ENCODE data around the gene AP1S3. TPM values are rescaled to one million over a fixed set of nuclear protein-coding genes. Genes with fewer than 3 reads are reported as not detected.

AP1S3 gene
- total and polyA plus RNA-seq, 2 donors (not counting 3 experiments of a cell fraction or from before 2014, with no cell fraction given): 0.69 to 3.8 TPM

GRCh38 chr2:223720367-223720766 is 117.0 kb downstream of the AP1S3 start:
- ChIA-PET CTCF (interaction anchor here (0.9 to 1.2 kb wide), 2 partner anchors 15 to 28 kb away, joined by 3 to 5 read pairs; no protein-coding TSS in a partner anchor), POLR2A (no interaction called here)
- dilution Hi-C loops (cut with MboI; ENCODE audit: extremely low pct_ligation_motif_present, low sequenced_read_pairs): no loop called here
- no peak overlapping the region for H3K27ac ChIP-seq (ENCODE audit: insufficient read depth, low read depth, low read length)
- no TSS peak for BruUV-seq (replicated peaks)
- TF ChIP-seq FOS (IDR thresholded peaks at IDR 0.05; ENCODE audit: borderline replicate concordance, insufficient read depth, low read length) (no peak), POLR2AphosphoS5 (IDR thresholded peaks at IDR 0.05; ENCODE audit: insufficient read depth, low read depth, low read length) (no peak), EZH2 (IDR thresholded peaks at IDR 0.05; ENCODE audit: borderline replicate concordance, low read depth, low read length, severe bottlenecking) (no peak), MYC (IDR thresholded peaks at IDR 0.05; ENCODE audit: low read depth, low read length) (no peak), CTCF (IDR thresholded peaks at IDR 0.05; ENCODE audit: extremely low read depth in 1 of 2, insufficient read depth in 1 of 2, low read depth in 1 of 2, low read length in 2 of 2) (no peak), JUN (IDR thresholded peaks at IDR 0.05; ENCODE audit: borderline replicate concordance, insufficient read depth, insufficient read length, low read depth) (no peak), POLR2A (IDR thresholded peaks at IDR 0.05; ENCODE audit: low read depth, low read length) (no peak), MAX (IDR thresholded peaks at IDR 0.05; ENCODE audit: insufficient read depth, insufficient read length) (no peak), GATA2 (IDR thresholded peaks at IDR 0.05; ENCODE audit: insufficient read depth, insufficient read length, low read depth, low read length) (no peak)
- DNase-seq (ENCODE audit: low read depth, low spot score) (no peak), FAIRE-seq (no peak)
- H3K9ac ChIP-seq (replicated peaks; ENCODE audit: extremely low read depth, insufficient read depth, low read length): no peak overlapping the region
- no peaks in the 10 kb centered on the region for H3K79me2 ChIP-seq (ENCODE audit: control insufficient read depth, insufficient read depth, low read length)
- intact Hi-C loops (cut with micrococcal nuclease): loop anchor here (10.0 kb wide), 1 partner anchor 234 kb away; the partner anchor contains the start of gene MRPL44
- H3K9me3 ChIP-seq (replicated peaks; ENCODE audit: control insufficient read depth, insufficient read depth, low read length): no peaks in the 10 kb centered on the region
- H3K4me3 ChIP-seq (replicated peaks in 1 of 3; ENCODE audit: insufficient read depth in 1 of 3, low read depth in 1 of 3, low read length in 3 of 3): no peak overlapping the region
- no peaks in the 10 kb centered on the region for H4K20me1 ChIP-seq (replicated peaks; ENCODE audit: control insufficient read depth, extremely low read depth, insufficient read depth, low read length)
- H3K9me1 ChIP-seq (replicated peaks; ENCODE audit: control insufficient read depth, extremely low read depth, insufficient read depth, low read length): no peaks in the 10 kb centered on the region
- no peaks in the 10 kb centered on the region for H3K27me3 ChIP-seq (ENCODE audit: control insufficient read depth in 2 of 2, insufficient read depth in 2 of 2, low read length in 2 of 2)
- no peaks in the 10 kb centered on the region for H3K36me3 ChIP-seq (ENCODE audit: control insufficient read depth in 2 of 2, extremely low read depth in 1 of 2, insufficient read depth in 2 of 2, low read length in 2 of 2)
- H3K4me2 ChIP-seq (ENCODE audit: insufficient read depth, low read length): no peak overlapping the region
- no peak overlapping the region for H2AFZ ChIP-seq (ENCODE audit: low read depth, low read length)
- peaks cover 14% of the 10 kb centered on the region for H3K4me1 ChIP-seq (ENCODE audit: control insufficient read depth, extremely low read depth, insufficient read depth, low read length)
